Pulmonary artery endothelial cell (primary cell): ENCODE results near the gene LRMDA. TPM values are rescaled to one million over a fixed set of nuclear protein-coding genes. Genes with fewer than 3 reads are reported as not detected.
A peak's percentile ranks its signal among the peaks of the same experiment; 100 is the strongest.

Experiments
- DNase-seq: peaks from one replicate; pipeline ENCODE4 v3.0.0-alpha.2; 2011; ENCODE audit warnings: low read depth, low spot score
- total RNA-seq: library from RNA; depleted of rRNA; stranded (reverse); fragments of >200 nt; gene quantifications from 2 replicates; pipeline ENCODE4 v1.2.3, GENCODE V29; 2014

Gene LRMDA
- total RNA-seq, 1 donor from 2014 or later = 14.6 TPM

DNA sequence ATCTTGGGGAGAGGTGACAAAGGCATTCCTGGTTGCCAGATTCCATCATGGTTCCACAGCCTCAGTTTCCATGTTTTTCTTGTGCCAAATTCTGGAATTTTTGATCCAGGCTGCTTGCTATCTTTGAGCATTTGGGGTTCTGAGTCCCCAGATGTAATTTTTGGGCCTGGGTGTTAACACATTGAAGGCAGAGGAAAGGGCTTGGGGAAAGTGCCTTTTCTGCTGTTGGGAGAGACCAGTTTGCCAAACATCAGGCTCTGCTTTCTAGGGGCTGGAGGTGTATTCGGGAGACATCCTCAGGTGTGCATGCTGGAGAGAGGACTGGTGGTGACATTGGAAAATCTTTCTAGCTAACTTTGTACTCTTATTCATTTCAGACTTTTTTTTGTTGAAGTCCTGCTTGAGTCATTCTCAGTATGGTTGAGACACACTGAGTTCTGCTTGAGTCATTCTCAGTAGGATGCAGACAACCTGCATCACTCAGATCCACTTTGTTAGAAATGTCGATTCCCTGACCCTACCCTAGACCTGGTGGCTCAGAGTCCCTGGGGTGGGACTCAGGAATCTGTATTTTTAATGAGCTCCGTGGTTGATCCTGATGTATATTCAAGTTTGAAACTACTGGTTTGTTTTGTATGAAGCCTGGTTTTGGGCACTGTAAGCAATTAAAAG is 101.0 kb downstream of the LRMDA start:
- no peak for DNase-seq

DNA sequence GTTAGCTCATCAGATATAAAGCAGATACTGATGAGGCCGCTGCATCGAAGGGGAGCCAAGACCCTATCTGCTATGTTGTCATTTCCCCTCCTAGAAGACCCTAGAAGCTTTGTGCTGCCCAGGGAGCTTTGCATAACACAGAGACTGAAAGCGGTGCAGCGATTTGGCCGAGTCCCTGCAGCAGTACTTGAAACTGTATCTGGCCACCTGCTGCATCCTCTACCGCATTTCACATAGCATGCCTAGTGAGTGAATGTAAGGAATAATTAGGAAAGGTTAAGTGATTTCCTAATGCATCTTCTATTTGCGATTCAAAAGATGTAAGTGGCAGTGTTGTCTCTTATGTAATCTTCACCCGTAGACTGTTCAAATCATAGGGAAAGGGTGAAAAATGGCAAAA is 106.7 kb downstream of the LRMDA start:
- no peak for DNase-seq

DNA sequence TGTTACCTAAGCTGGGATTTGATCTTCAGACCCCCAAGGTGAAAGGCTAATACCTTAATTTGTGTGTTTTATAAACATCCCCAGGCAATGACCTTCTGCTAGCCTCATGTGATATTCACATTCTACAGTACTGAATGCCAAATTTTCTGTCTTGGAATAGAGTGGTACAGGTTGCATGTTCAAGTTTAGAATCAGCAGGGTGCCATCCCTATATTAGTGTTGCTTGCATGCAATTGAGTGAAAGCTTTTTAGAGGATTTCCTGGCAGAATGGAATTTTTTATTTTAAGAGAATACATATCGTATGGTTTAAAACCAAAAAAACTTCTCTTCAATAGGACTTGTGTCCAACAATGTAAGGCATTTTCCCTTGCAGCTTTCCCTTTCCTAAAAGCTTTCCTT is 107.3 kb downstream of the LRMDA start:
- DNase-seq = no peak

DNA sequence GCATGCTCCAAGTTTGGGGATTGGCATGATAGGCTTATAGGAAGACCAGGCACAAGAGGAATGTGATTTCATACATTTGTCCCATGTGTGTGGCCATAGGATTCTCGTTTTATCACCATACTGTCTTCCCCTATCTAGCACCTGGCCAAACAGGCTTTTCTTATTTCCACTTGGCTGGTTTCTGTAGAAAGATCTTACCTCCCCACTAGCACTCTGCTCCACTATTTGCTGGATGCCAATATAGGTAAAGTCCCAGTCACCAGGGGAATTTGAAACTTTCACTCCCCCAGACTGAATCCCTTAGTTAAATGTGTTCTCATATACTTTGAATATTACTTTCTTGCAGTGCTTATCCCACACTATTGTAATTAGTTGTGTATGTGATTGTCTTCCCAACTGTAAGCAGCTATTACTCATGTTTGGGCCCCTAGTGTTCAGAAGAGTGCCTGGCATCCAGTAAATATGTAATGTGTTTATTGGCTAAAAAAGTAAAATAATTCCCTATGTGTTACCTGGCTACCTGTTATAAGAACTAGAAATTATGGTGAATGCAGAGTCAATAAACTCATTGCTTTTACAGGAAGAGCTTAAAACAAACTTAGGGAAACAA is 109.0 kb downstream of the LRMDA start:
- DNase-seq = no peak

DNA sequence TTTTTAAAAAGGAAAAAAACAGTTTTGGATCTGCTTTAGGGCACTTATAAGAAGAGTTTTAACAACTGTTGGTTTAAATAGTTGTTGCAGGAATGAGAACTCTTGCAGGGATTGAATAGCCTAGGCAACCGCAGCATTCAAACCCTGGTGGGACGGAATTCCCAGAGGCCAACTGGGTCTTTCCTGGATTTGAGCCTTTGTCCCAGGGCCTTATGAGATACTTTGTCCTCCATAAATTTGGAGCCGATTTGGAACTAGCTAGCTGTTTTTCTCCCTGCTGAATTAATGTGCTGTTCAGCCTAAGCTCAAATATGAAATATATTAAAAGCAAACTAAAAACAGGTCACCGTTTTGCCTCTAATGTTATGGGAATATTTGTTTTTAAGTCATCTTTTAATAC is 109.6 kb downstream of the LRMDA start:
- DNase-seq = no peak

DNA sequence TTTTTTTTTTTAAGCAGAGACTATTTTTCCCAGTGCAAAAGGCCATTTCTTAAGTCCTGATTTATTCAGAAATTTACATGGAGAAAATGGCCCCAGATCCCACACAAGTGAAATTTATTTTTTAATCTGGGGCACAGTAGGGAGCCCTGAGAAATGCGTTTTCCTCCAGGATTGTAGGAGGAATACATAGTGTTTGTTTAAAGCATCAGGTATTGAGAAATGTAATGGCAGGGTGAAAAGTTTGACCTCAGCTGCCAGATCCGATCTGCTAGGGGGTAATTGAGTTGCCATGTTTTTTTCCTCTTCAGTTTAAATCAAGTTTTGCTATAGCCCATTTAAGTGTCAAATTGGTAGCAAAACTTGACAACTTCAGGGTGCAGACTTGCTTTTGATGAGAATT is 110.0 kb downstream of the LRMDA start:
- no peak for DNase-seq

DNA sequence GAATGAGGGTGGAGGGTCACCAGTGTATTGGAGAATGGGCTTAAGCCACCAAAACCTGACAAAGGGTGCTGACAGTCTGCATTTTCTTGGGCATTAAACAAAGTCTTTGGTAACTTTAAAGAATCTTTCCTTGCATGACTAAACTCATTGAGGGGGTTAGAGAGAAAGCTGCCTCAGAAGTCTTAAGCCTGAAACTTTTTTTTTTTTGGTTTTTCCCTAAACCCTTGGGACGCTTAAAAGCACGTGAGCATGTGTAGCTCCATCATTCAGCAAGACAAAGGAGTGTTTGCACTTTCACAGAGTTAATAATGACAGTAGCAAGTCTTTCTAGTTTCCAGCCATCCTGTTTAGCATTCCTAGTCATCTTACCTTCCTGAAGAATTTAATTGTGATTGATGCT is 110.7 kb downstream of the LRMDA start:
- no peak for DNase-seq

DNA sequence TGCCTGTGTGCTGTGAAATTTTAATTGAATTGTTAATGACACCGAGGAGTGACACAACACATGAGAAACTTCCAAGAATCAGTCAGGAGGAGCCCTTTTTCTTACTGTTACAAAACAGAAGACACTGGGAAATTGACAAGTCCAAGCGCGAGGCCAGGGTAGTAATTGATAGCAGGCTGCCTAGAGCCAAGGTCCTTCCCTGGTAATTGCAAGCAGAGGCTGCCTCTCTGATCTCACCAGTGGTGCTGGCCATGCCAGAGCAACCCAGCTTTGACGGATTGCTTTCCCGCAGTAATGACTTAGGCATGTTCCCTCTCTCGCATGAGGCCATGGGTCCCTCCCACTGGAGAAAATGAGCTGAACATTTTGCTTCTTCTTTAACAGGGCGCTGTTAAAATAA is 111.5 kb downstream of the LRMDA start:
- DNase-seq = no peak

DNA sequence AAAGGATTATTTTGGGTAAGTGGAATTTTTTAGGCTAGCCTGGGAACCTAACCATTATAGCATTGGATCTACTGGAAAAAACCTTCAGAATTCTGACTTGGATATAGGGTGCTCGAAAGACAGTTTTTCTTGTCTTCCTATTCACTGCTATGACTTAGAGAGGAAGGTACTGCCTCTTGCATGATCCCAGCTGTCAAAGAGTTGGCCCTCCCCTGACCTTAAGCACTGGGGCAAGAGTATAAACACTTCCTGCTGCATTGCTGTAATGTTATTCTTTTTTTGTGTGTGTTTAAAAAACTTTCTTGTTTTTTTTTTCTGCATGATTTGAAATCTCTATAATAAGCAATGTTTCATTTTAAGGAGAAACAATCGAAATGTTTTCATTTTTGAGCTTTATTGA is 113.0 kb downstream of the LRMDA start:
- no peak for DNase-seq

DNA sequence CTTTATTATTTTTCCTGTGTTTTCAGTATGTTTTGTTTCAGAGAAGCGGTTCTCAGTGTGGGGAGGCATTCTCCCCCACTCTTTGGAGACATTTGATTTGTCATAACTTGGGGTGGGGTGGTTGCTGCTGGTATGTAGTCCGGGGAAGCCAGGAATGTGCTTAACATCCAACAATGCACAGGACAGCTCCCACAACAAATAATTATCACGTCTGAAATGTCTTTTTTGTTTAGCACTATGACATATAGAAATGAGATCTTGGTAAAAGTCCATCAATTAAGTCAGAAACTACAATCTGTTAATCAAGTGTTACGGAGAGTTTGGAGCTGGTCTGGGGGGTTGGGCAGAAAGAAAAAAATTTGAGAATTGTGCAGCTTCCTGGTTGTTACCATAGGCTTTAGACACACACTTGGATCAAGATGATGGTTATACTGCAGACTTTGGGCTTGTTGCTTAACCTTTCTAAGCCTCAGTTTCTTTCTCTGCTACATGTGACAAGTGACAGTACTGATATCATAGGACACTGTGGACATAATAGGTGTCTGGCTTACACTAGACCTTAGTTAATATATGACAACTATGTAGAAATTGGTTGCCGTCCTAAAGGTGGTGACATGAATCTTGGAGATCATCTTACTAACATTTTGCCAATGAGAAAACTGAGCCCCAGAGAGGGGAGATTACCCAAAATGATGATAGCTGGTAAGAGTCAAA is 113.7 kb downstream of the LRMDA start:
- no peak for DNase-seq

DNA sequence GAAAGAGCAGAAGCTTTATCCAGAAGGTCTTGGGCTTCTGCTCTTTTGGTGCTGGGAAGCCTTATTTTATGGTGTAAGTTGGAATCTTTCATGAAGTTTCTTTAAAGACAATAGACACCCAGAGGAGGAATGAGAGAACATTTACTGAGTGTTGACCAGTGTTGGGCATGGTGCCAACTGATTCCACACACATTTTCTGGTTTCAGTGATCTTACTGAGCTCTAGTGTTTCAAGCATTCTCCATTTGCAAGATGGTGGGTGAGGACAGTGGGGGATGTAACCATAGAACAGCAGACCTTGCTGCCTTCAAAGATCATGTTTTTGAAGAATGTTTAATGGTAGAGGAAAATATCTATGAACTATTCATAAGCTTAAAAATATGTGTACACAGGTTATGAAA is 114.6 kb downstream of the LRMDA start:
- DNase-seq = no peak

DNA sequence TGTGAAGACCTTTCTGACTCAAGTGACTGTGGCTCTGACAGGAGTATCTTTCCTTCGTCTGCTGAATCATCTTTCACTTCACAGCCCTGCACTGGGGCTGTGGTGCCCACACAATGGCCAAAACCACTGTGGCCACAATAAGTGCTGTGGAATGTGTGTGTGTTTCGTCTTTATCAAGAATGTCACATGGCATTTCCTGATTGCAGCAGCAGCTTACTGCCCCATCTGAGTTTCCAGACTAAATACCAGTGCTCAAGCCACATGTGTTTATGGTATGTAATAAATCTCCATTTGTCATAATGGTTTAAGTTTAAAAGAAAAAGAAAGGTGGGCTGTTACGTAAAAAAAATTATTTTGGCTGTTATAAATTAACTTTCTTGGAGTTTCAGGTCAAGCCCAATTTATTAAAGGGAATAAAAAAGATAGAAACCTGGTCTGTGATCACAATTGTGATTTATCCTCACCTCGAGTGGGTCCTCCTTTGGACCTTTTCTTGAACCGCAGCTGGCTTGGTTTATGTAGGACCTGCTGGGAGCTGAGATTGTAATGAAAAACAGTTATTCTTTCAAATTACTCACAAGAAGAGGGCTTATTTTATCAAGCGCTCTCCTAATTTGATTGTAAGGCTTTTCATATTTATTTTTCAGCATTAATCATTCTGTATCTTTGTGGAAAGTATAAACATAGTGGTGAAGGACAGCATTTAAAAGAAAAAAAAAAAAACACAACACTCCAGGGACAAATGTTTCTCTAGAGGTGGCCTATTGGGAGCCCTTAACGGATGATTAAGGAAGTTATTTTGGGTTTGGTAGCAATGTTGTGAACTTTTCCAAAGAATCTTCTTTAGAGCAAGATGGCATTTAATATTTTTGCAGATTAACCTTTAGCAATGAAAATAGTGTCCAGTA is 116.2 kb downstream of the LRMDA start:
- peak; percentile 24 for DNase-seq

DNA sequence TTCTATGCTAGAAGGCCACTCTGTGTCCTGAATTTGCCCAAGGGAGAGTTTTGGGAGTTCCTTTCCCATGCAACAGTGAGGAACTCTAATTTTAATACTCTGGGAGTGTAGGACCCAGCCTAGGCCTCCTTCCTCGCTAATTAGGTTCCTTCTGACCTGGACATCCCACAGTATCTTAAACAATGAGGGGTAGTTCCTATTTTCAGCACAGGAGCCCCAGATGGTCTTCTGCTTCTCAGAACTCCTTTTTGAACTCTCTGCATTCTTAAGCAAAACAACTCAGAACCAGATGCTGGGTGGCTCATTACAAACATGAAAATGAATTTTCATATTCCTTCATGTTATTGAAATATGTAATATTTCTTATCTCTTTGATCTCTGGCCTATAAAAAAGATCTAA is 116.9 kb downstream of the LRMDA start:
- no peak for DNase-seq

DNA sequence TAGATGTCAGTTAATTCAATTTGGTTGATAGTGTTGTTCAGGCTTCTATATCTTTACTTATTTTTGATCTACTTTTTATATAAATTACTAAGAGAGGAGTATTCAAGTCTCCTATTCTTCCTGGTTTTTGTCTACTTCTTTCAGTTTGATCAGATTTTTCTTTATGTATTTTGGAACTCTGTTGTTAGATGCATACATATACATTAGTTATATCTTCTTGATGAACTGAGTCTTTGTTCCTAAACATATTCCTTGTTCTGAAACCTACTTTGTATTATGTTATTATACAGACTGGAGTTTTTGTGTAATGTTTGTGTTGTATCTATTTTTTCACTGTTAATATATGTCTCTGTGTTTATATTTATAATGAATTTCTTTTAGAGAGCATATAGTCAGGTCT is 118.8 kb downstream of the LRMDA start:
- DNase-seq = no peak

DNA sequence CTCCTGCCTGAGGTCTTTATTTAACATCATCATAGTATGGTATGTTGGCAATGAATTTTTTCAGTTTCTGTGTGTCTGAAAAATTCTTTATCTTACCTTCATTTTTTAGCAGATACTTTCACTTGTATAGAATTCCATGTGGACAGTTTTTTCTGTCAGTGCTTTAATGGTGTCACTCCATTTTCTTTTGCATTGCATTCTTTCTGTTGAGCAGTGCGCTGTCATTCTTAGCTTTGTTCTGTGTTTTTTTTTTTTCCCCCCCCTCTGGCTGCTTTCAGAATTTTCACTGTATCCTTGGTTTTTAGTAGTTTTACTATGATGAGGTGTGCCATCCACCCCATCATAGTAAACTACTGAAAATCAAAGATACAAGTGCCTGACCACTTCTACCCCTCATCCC is 120.7 kb downstream of the LRMDA start:
- DNase-seq = no peak

DNA sequence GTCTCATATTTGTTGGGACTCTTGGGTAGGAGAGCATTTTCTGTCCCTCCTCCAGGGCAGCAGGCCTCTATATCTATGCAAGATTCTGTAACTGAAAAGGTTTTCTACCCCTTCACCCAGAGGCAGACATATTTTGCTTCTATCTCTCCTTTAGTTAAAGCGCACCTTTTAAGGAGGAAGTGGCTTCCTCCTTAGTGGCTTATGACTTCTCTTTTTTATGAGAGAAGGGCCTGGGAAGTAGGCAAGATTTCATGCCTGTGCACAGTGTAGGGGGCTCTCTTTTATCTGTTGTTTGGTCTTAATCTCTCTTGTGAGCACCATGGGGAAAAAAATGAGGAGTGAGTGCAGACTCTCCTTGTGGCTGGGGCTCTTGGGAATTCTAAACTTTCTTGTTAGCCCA is 122.1 kb downstream of the LRMDA start:
- DNase-seq = no peak

DNA sequence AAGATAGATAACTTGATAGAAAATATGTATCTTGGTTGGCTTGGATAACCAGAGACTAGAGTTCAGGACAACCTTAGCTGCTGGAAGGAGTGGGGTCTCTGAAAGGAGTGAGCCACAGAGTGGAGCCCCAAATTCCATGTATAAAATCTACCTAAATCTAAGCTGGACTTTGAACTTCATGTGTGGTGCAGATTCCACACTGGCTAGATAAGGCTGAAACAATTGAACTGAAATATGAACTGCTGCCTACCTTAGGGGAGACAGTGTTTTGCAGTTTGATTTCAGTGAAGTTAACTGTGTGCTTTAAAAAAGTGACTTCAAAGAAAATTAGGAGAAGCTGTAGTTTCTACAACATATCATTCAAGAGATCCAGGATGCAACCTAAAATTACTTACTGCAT is 123.9 kb downstream of the LRMDA start:
- DNase-seq = no peak

DNA sequence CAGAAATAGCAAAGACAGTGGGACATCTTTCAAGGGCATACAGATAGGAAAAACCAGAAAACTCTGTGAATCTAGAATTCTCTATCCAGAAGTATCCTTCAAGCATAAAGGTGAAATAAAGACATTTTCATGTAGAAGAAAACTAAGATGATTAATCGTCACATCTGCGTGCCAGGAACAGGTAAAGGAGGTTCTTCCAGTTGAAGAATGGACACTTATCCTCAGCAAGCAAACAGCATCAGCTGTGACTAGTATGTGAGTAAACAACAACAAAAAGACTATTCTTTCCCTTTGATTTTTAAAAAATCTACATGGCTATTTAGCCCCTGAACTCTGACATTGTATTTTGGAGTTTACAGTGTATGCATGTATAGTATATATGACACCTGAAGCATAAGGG is 124.9 kb downstream of the LRMDA start:
- DNase-seq = no peak

DNA sequence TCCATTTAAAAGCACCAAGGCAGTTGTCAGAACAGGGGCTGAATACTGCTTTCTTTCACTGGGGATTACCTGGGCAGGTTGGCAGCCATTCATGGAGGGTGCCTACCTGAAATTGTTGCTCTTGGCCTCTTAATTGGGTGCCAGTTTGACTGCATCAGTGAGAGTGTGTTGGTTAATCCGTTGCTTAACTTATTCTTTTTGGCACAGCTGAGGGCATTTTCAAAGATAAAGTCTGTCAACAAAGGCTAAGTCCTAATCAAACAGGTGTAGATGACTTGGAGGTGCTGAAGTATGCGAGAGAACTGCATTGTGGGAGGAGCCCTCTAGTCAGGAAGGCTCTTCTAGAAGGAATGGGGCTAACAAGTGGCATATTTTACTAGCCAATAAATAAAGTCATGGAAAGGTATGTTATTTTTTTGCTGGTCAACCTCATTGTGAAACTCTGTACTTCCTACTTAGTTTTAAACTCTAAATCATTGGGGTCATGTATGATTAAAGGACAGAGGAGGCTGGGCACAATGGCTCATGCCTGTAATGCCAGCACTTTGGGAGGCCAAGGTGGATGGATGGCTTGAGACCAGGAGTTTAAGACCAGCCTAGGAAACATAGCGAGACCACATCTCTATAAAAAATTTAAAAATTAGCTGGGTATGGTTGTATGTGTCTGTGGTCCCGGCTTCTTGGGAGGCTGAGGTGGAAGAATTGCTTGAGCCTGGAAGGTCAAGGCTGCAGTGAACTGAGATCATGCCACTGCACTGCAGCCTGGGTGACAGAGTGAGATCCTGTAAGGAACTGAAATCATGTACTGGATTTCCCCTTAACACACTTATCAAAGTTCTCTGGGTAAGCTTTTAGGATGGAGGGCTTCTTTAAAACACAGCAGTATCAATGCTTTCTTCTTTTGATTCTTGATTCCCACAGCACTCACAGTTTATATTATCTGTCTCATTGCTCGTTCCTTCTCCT is 134.1 kb downstream of the LRMDA start:
- no peak for DNase-seq

DNA sequence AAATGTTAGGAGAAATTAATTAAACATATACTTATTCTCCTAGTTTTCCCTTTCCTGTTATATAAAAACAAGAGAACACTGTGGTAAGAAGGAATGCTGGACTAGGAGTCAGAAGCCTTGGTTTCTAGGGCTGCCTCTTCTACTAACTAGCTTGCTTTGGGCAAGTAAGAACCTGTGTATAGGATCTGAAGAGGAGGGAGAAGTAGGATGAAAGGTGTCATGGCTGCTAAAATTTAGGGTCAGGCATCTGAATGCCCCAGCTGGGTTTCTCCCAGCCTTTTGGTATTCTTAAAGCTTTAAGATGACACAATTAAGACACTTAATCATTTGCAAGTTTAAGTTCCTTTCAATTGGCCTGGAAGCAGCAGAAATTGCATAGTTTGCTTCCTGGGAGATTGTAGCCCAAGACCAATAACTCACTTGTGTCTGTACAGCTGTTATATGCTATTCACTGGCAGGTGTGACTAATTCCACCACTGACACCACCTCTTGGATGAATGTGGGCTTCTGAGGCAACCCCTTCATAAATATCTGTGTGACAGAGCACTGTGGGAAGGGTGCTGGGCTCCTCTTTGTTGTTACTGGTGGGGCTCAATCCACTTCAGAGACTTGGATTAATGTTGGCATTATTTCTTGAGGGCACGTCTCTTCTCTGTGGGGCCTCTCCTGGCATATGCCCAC is 137.2 kb downstream of the LRMDA start:
- no peak for DNase-seq
